AG04449 (cell line): ENCODE measurements around the gene EPHA8.

ENCODE experiments used
- CTCF ChIA-PET: fragments of 350-600 bp; formaldehyde crosslinking; extraction: SDS; loops from one replicate; lab custom pipeline; 2021; ENCODE audit warnings: antibody characterized with exemption; lab: Yijun Ruan, JAX
- POLR2A ChIA-PET: fragments of 400-600, 350-600 bp; formaldehyde crosslinking; extraction: SDS; loops from one replicate; lab custom pipeline; 2020; ENCODE audit warnings: antibody characterized with exemption, inconsistent platforms; lab: Yijun Ruan, JAX
- DNase-seq: peaks from one replicate; pipeline ENCODE4 v3.0.0-alpha.2; 2010; ENCODE audit warnings: low read depth, low spot score
- H3K4me3 ChIP-seq: 2 replicates; pipeline ENCODE4 v1.5.1; 2011; ENCODE audit warnings: low read depth, mild to moderate bottlenecking, control low read depth, low read length
- CTCF ChIP-seq: IDR thresholded peaks from one replicate; pipeline ENCODE4 v1.5.1; 2011; ENCODE audit warnings: mild to moderate bottlenecking, moderate library complexity, low read length, control low read depth, inconsistent platforms; ENCODE audit not compliant: insufficient read depth; ENCODE audit errors: missing control alignments

Gene EPHA8

GRCh38 chr1:22637907-22638445, 74.7 kb downstream of the EPHA8 start:
- DNase-seq, result no peak
- TF ChIP-seq CTCF, result no peak
- CTCF ChIA-PET, result interaction anchor here (9.0 kb wide), 1 partner anchor 216 kb away, joined by 330 read pairs; no protein-coding TSS in a partner anchor
- POLR2A ChIA-PET, result no interaction called here
- no peak overlapping the region for H3K4me3 ChIP-seq

- CTCF ChIA-PET, result interaction anchor here (1.2 to 9.0 kb wide), 7 partner anchors 12 to 527 kb away, joined by 3 to 330 read pairs (median 8); no protein-coding TSS in a partner anchor
- no peak overlapping the region for H3K4me3 ChIP-seq
- DNase-seq, result no peak
- POLR2A ChIA-PET, result no interaction called here
- TF ChIP-seq CTCF, result no peak
Observed at GRCh38 chr1:22638476-22639234, 75.4 kb downstream of the EPHA8 start.

DNA sequence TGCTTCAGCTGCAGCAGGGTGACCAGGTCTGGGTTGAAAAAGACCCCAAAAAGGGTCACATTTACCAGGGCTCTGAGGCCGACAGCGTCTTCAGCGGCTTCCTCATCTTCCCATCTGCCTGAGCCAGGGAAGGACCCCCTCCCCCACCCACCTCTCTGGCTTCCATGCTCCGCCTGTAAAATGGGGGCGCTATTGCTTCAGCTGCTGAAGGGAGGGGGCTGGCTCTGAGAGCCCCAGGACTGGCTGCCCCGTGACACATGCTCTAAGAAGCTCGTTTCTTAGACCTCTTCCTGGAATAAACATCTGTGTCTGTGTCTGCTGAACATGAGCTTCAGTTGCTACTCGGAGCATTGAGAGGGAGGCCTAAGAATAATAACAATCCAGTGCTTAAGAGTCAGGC, 76.0 kb downstream of the EPHA8 start:
- peak; percentile 20 for TF ChIP-seq CTCF

GRCh38 chr1:22641247-22641646, 78.0 kb downstream of the EPHA8 start:
- ChIA-PET POLR2A (no interaction called here), CTCF (interaction anchor here (0.7 to 9.0 kb wide), 28 partner anchors 8 to 532 kb away, joined by 3 to 330 read pairs (median 6); partner anchors contain the start of gene C1QB)
- H3K4me3 ChIP-seq, result no peak overlapping the region
- no peak for TF ChIP-seq CTCF
- DNase-seq, result no peak

More for the DNA sequence above, 76.0 kb downstream of the EPHA8 start:
- ChIA-PET POLR2A (no interaction called here), CTCF (interaction anchor here (0.8 to 9.0 kb wide), 12 partner anchors 12 to 533 kb away, joined by 3 to 330 read pairs (median 4); no protein-coding TSS in a partner anchor)
- no peak overlapping the region for H3K4me3 ChIP-seq
- peak; percentile 31 for DNase-seq

GRCh38 chr1:22641906-22642636, 78.8 kb downstream of the EPHA8 start:
- CTCF ChIA-PET, result interaction anchor here (0.6 to 9.0 kb wide), 35 partner anchors 9 to 532 kb away, joined by 3 to 330 read pairs (median 4); partner anchors contain the start of gene C1QB
- POLR2A ChIA-PET, result no interaction called here
- DNase-seq, result no peak
- peak; percentile 93 for TF ChIP-seq CTCF
- no peak overlapping the region for H3K4me3 ChIP-seq
